Mesendoderm (in vitro differentiated cells): ENCODE results near the gene NHLRC4.

Experiments used
- DNase-seq: peaks from one replicate; pipeline ENCODE4 v3.0.0; 2013
- H2AK5ac ChIP-seq: 2 replicates; pipeline ENCODE4 v1.6.1; 2013; ENCODE audit warnings: low read length, inconsistent platforms
- H2BK120ac ChIP-seq: 2 replicates; pipeline ENCODE4 v1.6.1; 2013; ENCODE audit warnings: low read depth, mild to moderate bottlenecking, low read length, moderate library complexity, mixed read lengths
- H2BK15ac ChIP-seq: replicated peaks from 2 replicates; pipeline ENCODE4 v1.6.1; 2013; ENCODE audit warnings: low read depth, mild to moderate bottlenecking, moderate library complexity
- H2BK5ac ChIP-seq: 2 replicates; pipeline ENCODE4 v1.6.1; 2013; ENCODE audit warnings: low read length, inconsistent platforms
- H3K18ac ChIP-seq: 2 replicates; pipeline ENCODE4 v1.6.1; 2013; ENCODE audit warnings: mild to moderate bottlenecking, low read length, mixed read lengths
- H3K23ac ChIP-seq: one replicate; pipeline ENCODE4 v1.6.1; 2013; ENCODE audit warnings: low read length
- H3K27ac ChIP-seq: 2 replicates; pipeline ENCODE4 v1.5.1; 2013; ENCODE audit warnings: low read depth, mild to moderate bottlenecking, inconsistent platforms, low read length, moderate library complexity
- H3K27me3 ChIP-seq: 2 replicates; pipeline ENCODE4 v1.6.1; 2013; ENCODE audit warnings: low read length, control low read depth, mild to moderate bottlenecking, inconsistent platforms; ENCODE audit not compliant: insufficient read depth, poor library complexity
- H3K36me3 ChIP-seq: 2 replicates; pipeline ENCODE4 v1.6.1; 2013; ENCODE audit warnings: low read length, inconsistent platforms; ENCODE audit not compliant: control insufficient read depth, insufficient read depth
- H3K4ac ChIP-seq: one replicate; pipeline ENCODE4 v1.6.1; 2013; ENCODE audit warnings: low read depth, mild to moderate bottlenecking, low read length, moderate library complexity
- H3K4me1 ChIP-seq: 2 replicates; pipeline ENCODE4 v1.6.1; 2013; ENCODE audit warnings: low read depth, low read length, inconsistent platforms; ENCODE audit not compliant: control insufficient read depth
- H3K4me2 ChIP-seq: 2 replicates; pipeline ENCODE4 v1.6.1; 2013; ENCODE audit warnings: low read length
- H3K4me3 ChIP-seq: 2 replicates; pipeline ENCODE4 v1.5.1; 2013; ENCODE audit warnings: mild to moderate bottlenecking, low read length
- H3K56ac ChIP-seq: one replicate; pipeline ENCODE4 v1.6.1; 2013; ENCODE audit warnings: low read length
- H3K79me1 ChIP-seq: 2 replicates; pipeline ENCODE4 v1.6.1; 2013; ENCODE audit warnings: low read length, inconsistent platforms
- H3K79me2 ChIP-seq: 2 replicates; pipeline ENCODE4 v1.6.1; 2013; ENCODE audit warnings: mild to moderate bottlenecking, low read length; ENCODE audit not compliant: control insufficient read depth, insufficient read depth
- H3K9ac ChIP-seq: 2 replicates; pipeline ENCODE4 v1.6.1; 2013; ENCODE audit warnings: low read length, inconsistent platforms
- H4K5ac ChIP-seq: one replicate; pipeline ENCODE4 v1.6.1; 2013; ENCODE audit warnings: low read length
- H4K8ac ChIP-seq: one replicate; pipeline ENCODE4 v1.6.1; 2013; ENCODE audit warnings: low read depth, mild to moderate bottlenecking, control low read depth, low read length, moderate library complexity
- WGBS: extraction: QIAGEN DNeasy Blood & Tissue Kit; methylation state at CpG from one replicate; pipeline ENCODE4 v1.1.7; 2013; ENCODE audit warnings: low lambda C conversion rate, missing lambda C conversion rate; ENCODE audit not compliant: insufficient coverage; ENCODE audit errors: extremely low coverage; 5-methylcytosine and 5-hydroxymethylcytosine counted together

The NHLRC4 gene

GRCh38 chr16:521381-522210, 45.2 kb upstream of the NHLRC4 start:
- no peak overlapping the region for H3K9ac ChIP-seq
- H3K36me3 ChIP-seq: peaks cover 6% of the 10 kb centered on the region
- H3K23ac ChIP-seq: no peak overlapping the region
- DNase-seq: peak; percentile 53
- H2BK5ac ChIP-seq: no peak overlapping the region
- no peak overlapping the region for H3K18ac ChIP-seq
- H3K56ac ChIP-seq: no peak overlapping the region
- no peak overlapping the region for H3K27ac ChIP-seq
- no peak overlapping the region for H2AK5ac ChIP-seq
- no peak overlapping the region for H3K4ac ChIP-seq
- H2BK120ac ChIP-seq: no peak overlapping the region
- no peaks in the 10 kb centered on the region for H3K27me3 ChIP-seq
- no peak overlapping the region for H4K5ac ChIP-seq
- H4K8ac ChIP-seq: no peak overlapping the region
- H3K79me2 ChIP-seq: peaks cover 5% of the 10 kb centered on the region
- H2BK15ac ChIP-seq: no peak overlapping the region
- H3K4me1 ChIP-seq: peaks cover 5% of the 10 kb centered on the region
- peaks cover 9% of the 10 kb centered on the region for H3K79me1 ChIP-seq
- no peak overlapping the region for H3K4me3 ChIP-seq
- no peak overlapping the region for H3K4me2 ChIP-seq
- no CpG with 5 or more reads among the region's 34 CpGs for WGBS

GRCh38 chr16:522320-523096, 44.3 kb upstream of the NHLRC4 start:
- Histone ChIP-seq H3K56ac (no peak overlapping the region), H3K79me1 (peaks cover 10% of the 10 kb centered on the region), H2BK15ac (no peak overlapping the region), H3K23ac (no peak overlapping the region), H3K36me3 (peaks cover 6% of the 10 kb centered on the region), H3K79me2 (peaks cover 5% of the 10 kb centered on the region), H2BK5ac (no peak overlapping the region), H2AK5ac (no peak overlapping the region), H3K4ac (no peak overlapping the region), H3K4me2 (no peak overlapping the region), H2BK120ac (no peak overlapping the region), H3K27me3 (no peaks in the 10 kb centered on the region), H3K27ac (no peak overlapping the region), H4K5ac (no peak overlapping the region), H3K4me1 (peaks cover 5% of the 10 kb centered on the region), H3K9ac (no peak overlapping the region), H3K4me3 (no peak overlapping the region), H3K18ac (no peak overlapping the region), H4K8ac (no peak overlapping the region)
- WGBS: no CpG with 5 or more reads among the region's 23 CpGs
- no peak for DNase-seq

- Histone ChIP-seq H3K4me2 (no peak overlapping the region), H2BK120ac (no peak overlapping the region), H3K36me3 (peaks cover 6% of the 10 kb centered on the region), H2BK5ac (no peak overlapping the region), H3K23ac (no peak overlapping the region), H2AK5ac (no peak overlapping the region), H3K27ac (no peak overlapping the region), H3K4me1 (peaks cover 5% of the 10 kb centered on the region), H3K4ac (no peak overlapping the region), H3K9ac (no peak overlapping the region), H3K27me3 (no peaks in the 10 kb centered on the region), H4K5ac (no peak overlapping the region), H2BK15ac (no peak overlapping the region), H4K8ac (no peak overlapping the region), H3K79me1 (peaks cover 10% of the 10 kb centered on the region), H3K18ac (no peak overlapping the region), H3K56ac (no peak overlapping the region), H3K4me3 (no peak overlapping the region), H3K79me2 (peaks cover 7% of the 10 kb centered on the region)
- DNase-seq: no peak
- WGBS: no CpG with 5 or more reads among the region's 22 CpGs
Measured at GRCh38 chr16:523097-523741, 43.6 kb upstream of the NHLRC4 start.

GRCh38 chr16:524274-525040, 42.3 kb upstream of the NHLRC4 start:
- H2BK120ac ChIP-seq: no peak overlapping the region
- H3K18ac ChIP-seq: no peak overlapping the region
- H3K79me1 ChIP-seq: peaks cover 18% of the 10 kb centered on the region
- peaks cover 11% of the 10 kb centered on the region for H3K4me1 ChIP-seq
- H4K5ac ChIP-seq: no peak overlapping the region
- H3K4ac ChIP-seq: no peak overlapping the region
- DNase-seq: no peak
- no peak overlapping the region for H3K4me2 ChIP-seq
- no CpG with 5 or more reads among the region's 24 CpGs for WGBS
- no peak overlapping the region for H2AK5ac ChIP-seq
- peaks cover 4% of the 10 kb centered on the region for H3K36me3 ChIP-seq
- no peak overlapping the region for H3K23ac ChIP-seq
- no peak overlapping the region for H4K8ac ChIP-seq
- H3K56ac ChIP-seq: no peak overlapping the region
- no peak overlapping the region for H2BK15ac ChIP-seq
- H3K9ac ChIP-seq: no peak overlapping the region
- H3K27ac ChIP-seq: no peak overlapping the region
- H3K79me2 ChIP-seq: peaks cover 20% of the 10 kb centered on the region
- H3K27me3 ChIP-seq: no peaks in the 10 kb centered on the region
- no peak overlapping the region for H3K4me3 ChIP-seq
- no peak overlapping the region for H2BK5ac ChIP-seq

GRCh38 chr16:525123-525519, 41.7 kb upstream of the NHLRC4 start:
- H3K56ac ChIP-seq: no peak overlapping the region
- no peak overlapping the region for H2BK15ac ChIP-seq
- H3K9ac ChIP-seq: no peak overlapping the region
- H2BK5ac ChIP-seq: no peak overlapping the region
- no peak overlapping the region for H2BK120ac ChIP-seq
- H3K27ac ChIP-seq: no peak overlapping the region
- H4K5ac ChIP-seq: no peak overlapping the region
- H3K4me2 ChIP-seq: no peak overlapping the region
- no peak overlapping the region for H3K4ac ChIP-seq
- no peak for DNase-seq
- no peaks in the 10 kb centered on the region for H3K27me3 ChIP-seq
- H2AK5ac ChIP-seq: no peak overlapping the region
- H3K23ac ChIP-seq: no peak overlapping the region
- no CpG with 5 or more reads among the region's 8 CpGs for WGBS
- H3K79me1 ChIP-seq: peaks cover 24% of the 10 kb centered on the region
- H3K18ac ChIP-seq: no peak overlapping the region
- H3K4me1 ChIP-seq: peaks cover 11% of the 10 kb centered on the region
- H4K8ac ChIP-seq: no peak overlapping the region
- H3K36me3 ChIP-seq: peaks cover 4% of the 10 kb centered on the region
- H3K4me3 ChIP-seq: no peak overlapping the region
- peaks cover 26% of the 10 kb centered on the region for H3K79me2 ChIP-seq
